ENCODE results near the gene NFAT5. TPM values are rescaled to one million over a fixed set of nuclear protein-coding genes. Genes with fewer than 3 reads are reported as not detected.

The NFAT5 gene
- total and polyA plus RNA-seq, 7 donors = 1.6 to 27.9 (median 18.8) TPM

GRCh38 chr16:69593751-69594255 lies 28.0 kb downstream of the NFAT5 start:
- H3K4me1 ChIP-seq = peaks cover 46% of the 10 kb centered on the region
- H3K4me3 ChIP-seq = no peak overlapping the region
- no peaks in the 10 kb centered on the region for H3K27me3 ChIP-seq (ENCODE audit: insufficient read depth in 3 of 3, low read length in 2 of 3)

GRCh38 chr16:69595127-69596036 lies 29.6 kb downstream of the NFAT5 start:
- ATAC-seq = peak; percentile 86 to 93 (median 88)
- peak overlapping the region; percentile 62 for H3K27ac ChIP-seq
- H3K27me3 ChIP-seq (ENCODE audit: insufficient read depth in 3 of 3, low read length in 2 of 3) = no peaks in the 10 kb centered on the region
- TF ChIP-seq CTCF (IDR thresholded peaks at IDR 0.05) = no peak
- H3K9me3 ChIP-seq = no peaks in the 10 kb centered on the region
- 62 to 78% (median 63%) methylated on average over 8 of the region's 8 CpGs for WGBS, 3 donors
- DNase-seq = no peak
- intact Hi-C loops (cut with DNase I) = no loop called here
- no peak overlapping the region for H3K4me3 ChIP-seq
- H3K36me3 ChIP-seq (ENCODE audit: insufficient read depth in 1 of 2, low read depth in 1 of 2) = no peaks in the 10 kb centered on the region
- peaks cover 40% of the 10 kb centered on the region for H3K4me1 ChIP-seq

More at GRCh38 chr16:69593751-69594255, 28.0 kb downstream of the NFAT5 start:
- DNase-seq (no peak), ATAC-seq (no peak)
- 94 to 98% (median 97%) methylated on average over 4 of the region's 4 CpGs for WGBS, 3 donors
- H3K27ac ChIP-seq = no peak overlapping the region
- no peaks in the 10 kb centered on the region for H3K36me3 ChIP-seq (ENCODE audit: insufficient read depth in 1 of 2, low read depth in 1 of 2)
- no peaks in the 10 kb centered on the region for H3K9me3 ChIP-seq
- intact Hi-C loops (cut with DNase I) = no loop called here
- no peak for TF ChIP-seq CTCF (IDR thresholded peaks at IDR 0.05)

GRCh38 chr16:69596801-69597200 lies 31.0 kb downstream of the NFAT5 start:
- TF ChIP-seq CTCF (IDR thresholded peaks at IDR 0.05) = no peak
- H3K4me1 ChIP-seq = peaks cover 29% of the 10 kb centered on the region

GRCh38 chr16:69598045-69598444 lies 32.3 kb downstream of the NFAT5 start:
- DNase-seq (no peak), ATAC-seq (peak in 3 of 4 donors; percentile 13 to 33 (median 28))
- no peaks in the 10 kb centered on the region for H3K9me3 ChIP-seq
- no peak overlapping the region for H3K27ac ChIP-seq
- H3K36me3 ChIP-seq (ENCODE audit: insufficient read depth in 1 of 2, low read depth in 1 of 2) = no peaks in the 10 kb centered on the region
- peaks cover 28% of the 10 kb centered on the region for H3K4me1 ChIP-seq
- no peak for TF ChIP-seq CTCF (IDR thresholded peaks at IDR 0.05)
- intact Hi-C loops (cut with DNase I) = no loop called here
- H3K4me3 ChIP-seq = no peak overlapping the region
- no peaks in the 10 kb centered on the region for H3K27me3 ChIP-seq (ENCODE audit: insufficient read depth in 3 of 3, low read length in 2 of 3)
- 56 to 70% (median 60%) methylated on average over 5 of the region's 5 CpGs for WGBS, 3 donors

More at GRCh38 chr16:69596801-69597200, 31.0 kb downstream of the NFAT5 start:
- intact Hi-C loops (cut with DNase I) = no loop called here
- no peaks in the 10 kb centered on the region for H3K9me3 ChIP-seq
- DNase-seq (no peak), ATAC-seq (no peak)
- H3K27ac ChIP-seq = peak overlapping the region; percentile 30
- H3K4me3 ChIP-seq = no peak overlapping the region
- H3K36me3 ChIP-seq (ENCODE audit: insufficient read depth in 1 of 2, low read depth in 1 of 2) = no peaks in the 10 kb centered on the region
- H3K27me3 ChIP-seq (ENCODE audit: insufficient read depth in 3 of 3, low read length in 2 of 3) = no peaks in the 10 kb centered on the region

Measured in psoas muscle (tissue), 8 donors.